Measurements from ENCODE around the gene TSPAN18.

Gene TSPAN18

GRCh38 chr11:44733877-44734276 lies 7.1 kb downstream of the TSPAN18 start:
- TF ChIP-seq CTCF (IDR thresholded peaks at IDR 0.05; ENCODE audit: extremely low read depth, insufficient read depth, missing control alignments) = no peak
- in situ Hi-C loops (cut with MboI; ENCODE audit: low pct_unique_long_range_greater_than_20kb, low sequenced_read_pairs, unreplicated experiment) = loop anchor here (25.0 kb wide), 1 partner anchor 153 kb away; no protein-coding TSS in a partner anchor
- DNase-seq (ENCODE audit: low spot score) = no peak

DNA sequence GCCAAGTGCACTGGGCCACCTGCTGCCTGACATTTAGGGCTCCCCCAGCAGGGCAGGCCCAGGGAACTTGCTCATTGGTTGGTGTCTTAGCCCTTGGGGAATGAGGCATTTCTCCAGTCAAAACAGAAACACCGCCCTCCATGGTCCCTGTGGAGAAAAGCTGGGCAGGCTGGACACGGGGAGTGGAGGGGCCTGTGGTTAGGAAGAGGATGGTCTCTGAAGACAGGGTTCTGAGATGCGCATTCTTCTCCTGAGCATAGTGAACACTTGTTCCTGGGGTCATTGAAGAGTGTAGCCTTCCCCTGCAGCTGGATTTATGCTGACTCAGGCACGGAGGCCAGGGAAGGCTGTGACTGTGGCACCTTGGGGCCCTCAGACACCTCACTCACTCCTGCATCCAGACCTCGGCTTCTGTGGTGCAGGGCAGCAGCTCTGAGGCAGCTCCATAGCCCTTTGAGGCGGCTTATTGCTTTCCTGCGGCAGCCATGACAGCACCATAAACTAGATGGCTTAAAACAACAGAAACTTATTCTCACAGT lies 8.2 kb downstream of the TSPAN18 start:
- no peak for TF ChIP-seq CTCF (IDR thresholded peaks at IDR 0.05; ENCODE audit: extremely low read depth, insufficient read depth, missing control alignments)
- in situ Hi-C loops (cut with MboI; ENCODE audit: low pct_unique_long_range_greater_than_20kb, low sequenced_read_pairs, unreplicated experiment) = loop anchor here (25.0 kb wide), 1 partner anchor 152 kb away; no protein-coding TSS in a partner anchor
- DNase-seq (ENCODE audit: low spot score) = no peak

GRCh38 chr11:44736791-44737190 lies 10.0 kb downstream of the TSPAN18 start:
- in situ Hi-C loops (cut with MboI; ENCODE audit: low pct_unique_long_range_greater_than_20kb, low sequenced_read_pairs, unreplicated experiment) = loop anchor here (25.0 kb wide), 1 partner anchor 151 kb away; no protein-coding TSS in a partner anchor
- no peak for TF ChIP-seq CTCF (IDR thresholded peaks at IDR 0.05; ENCODE audit: extremely low read depth, insufficient read depth, missing control alignments)
- no peak for DNase-seq (ENCODE audit: low spot score)

- DNase-seq (ENCODE audit: low spot score) = no peak
- in situ Hi-C loops (cut with MboI; ENCODE audit: low pct_unique_long_range_greater_than_20kb, low sequenced_read_pairs, unreplicated experiment) = loop anchor here (25.0 kb wide), 1 partner anchor 150 kb away; no protein-coding TSS in a partner anchor
- no peak for TF ChIP-seq CTCF (IDR thresholded peaks at IDR 0.05; ENCODE audit: extremely low read depth, insufficient read depth, missing control alignments)
These were observed 10.7 kb downstream of the TSPAN18 start for GRCh38 chr11:44737245-44738085.

- no peak for DNase-seq (ENCODE audit: low spot score)
- TF ChIP-seq CTCF (IDR thresholded peaks at IDR 0.05; ENCODE audit: extremely low read depth, insufficient read depth, missing control alignments) = no peak
- in situ Hi-C loops (cut with MboI; ENCODE audit: low pct_unique_long_range_greater_than_20kb, low sequenced_read_pairs, unreplicated experiment) = loop anchor here (25.0 kb wide), 1 partner anchor 149 kb away; no protein-coding TSS in a partner anchor
These were observed 12.0 kb downstream of the TSPAN18 start for GRCh38 chr11:44738791-44739190.

DNA sequence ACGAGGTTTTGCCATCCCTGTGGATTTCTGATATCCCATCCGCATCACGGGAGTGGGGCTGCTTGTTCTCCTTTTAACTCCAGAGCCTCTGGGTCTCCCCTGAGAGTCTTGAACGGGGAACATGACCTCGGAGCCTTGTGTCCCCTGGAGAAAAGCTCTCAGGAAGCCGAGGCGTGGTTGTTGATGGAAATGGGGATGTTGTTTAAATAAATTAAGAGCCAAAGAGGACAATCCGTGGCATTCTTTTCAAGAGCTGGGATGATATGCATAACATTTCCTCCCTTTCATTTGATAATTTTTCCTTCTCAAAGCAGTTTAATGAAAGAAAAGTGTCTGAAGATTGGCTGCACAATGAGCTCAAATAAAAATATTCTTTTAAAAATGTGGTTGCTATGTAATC lies 14.2 kb downstream of the TSPAN18 start:
- in situ Hi-C loops (cut with MboI; ENCODE audit: low pct_unique_long_range_greater_than_20kb, low sequenced_read_pairs, unreplicated experiment) = loop anchor here (25.0 kb wide), 1 partner anchor 146 kb away; no protein-coding TSS in a partner anchor
- no peak for TF ChIP-seq CTCF (IDR thresholded peaks at IDR 0.05; ENCODE audit: extremely low read depth, insufficient read depth, missing control alignments)
- no peak for DNase-seq (ENCODE audit: low spot score)

Data from GM13977 (cell line).